Neural cell (in vitro differentiated cells): ENCODE measurements around the gene ADAM10. TPM values are rescaled to one million over a fixed set of nuclear protein-coding genes. Genes with fewer than 3 reads are reported as not detected.

Experiments used
- H2AFZ ChIP-seq: fragments of 200-600, 300-800 bp; sonication (generic), shearing (Covaris generic); 2 replicates; pipeline ENCODE4 v1.6.0; 2014; ENCODE audit warnings: low read depth, mild to moderate bottlenecking, antibody characterized with exemption, low read length, moderate library complexity
- H3F3A ChIP-seq: fragments of 200-600 bp; shearing (Covaris generic); 2 replicates; pipeline ENCODE4 v1.6.1; 2016; ENCODE audit warnings: mild to moderate bottlenecking, moderate library complexity, mixed read lengths, antibody characterized with exemption, low read length; ENCODE audit not compliant: insufficient read depth, poor library complexity, severe bottlenecking
- H3K27ac ChIP-seq: fragments of 200-600, 300-800 bp; sonication (generic), shearing (Covaris generic); 2 replicates; pipeline ENCODE4 v1.5.1; 2014; ENCODE audit warnings: mild to moderate bottlenecking, low read length, moderate library complexity
- H3K27me3 ChIP-seq: fragments of 300-800, 200-600 bp; sonication (generic), shearing (Covaris generic); 2 replicates; pipeline ENCODE4 v1.6.0; 2014; ENCODE audit warnings: mild to moderate bottlenecking, low read depth, low read length, moderate library complexity; ENCODE audit not compliant: insufficient read depth
- H3K36me3 ChIP-seq: fragments of 300-800, 200-600 bp; sonication (generic), shearing (Covaris generic); 2 replicates; pipeline ENCODE4 v1.5.1; 2014; ENCODE audit warnings: mild to moderate bottlenecking, antibody characterized with exemption, low read length, moderate library complexity; ENCODE audit not compliant: insufficient read depth
- H3K4me2 ChIP-seq: fragments of 300-800, 200-600 bp; sonication (generic), shearing (Covaris generic); 2 replicates; pipeline ENCODE4 v1.6.0; 2014; ENCODE audit warnings: mild to moderate bottlenecking, low read length
- H3K4me3 ChIP-seq: fragments of 300-800, 200-600 bp; sonication (generic), shearing (Covaris generic); 2 replicates; pipeline ENCODE4 v1.5.1; 2014; ENCODE audit warnings: mild to moderate bottlenecking, low read length, moderate library complexity
- H3K79me2 ChIP-seq: fragments of 200-600 bp; shearing (Covaris generic); replicated peaks from 2 replicates; pipeline ENCODE4 v1.6.0; 2014; ENCODE audit warnings: mild to moderate bottlenecking, low read length, moderate library complexity; ENCODE audit not compliant: insufficient read depth
- H3K9ac ChIP-seq: fragments of 300-800, 200-600 bp; sonication (generic), shearing (Covaris generic); 2 replicates; pipeline ENCODE4 v1.6.1; 2016; ENCODE audit warnings: mild to moderate bottlenecking, low read length, mixed read lengths
- H3K9me2 ChIP-seq: fragments of 200-600 bp; shearing (Covaris generic); 2 replicates; pipeline ENCODE4 v1.6.1; 2016; ENCODE audit warnings: mild to moderate bottlenecking, low read length, mixed read lengths; ENCODE audit not compliant: insufficient read depth
- H3K9me3 ChIP-seq: fragments of 200-600, 300-800 bp; sonication (generic), shearing (Covaris generic); 2 replicates; pipeline ENCODE4 v1.6.1; 2016; ENCODE audit warnings: mild to moderate bottlenecking, mixed run types, low read length, moderate library complexity, mixed read lengths
- H4K20me1 ChIP-seq: fragments of 200-600 bp; shearing (Covaris generic); 2 replicates; pipeline ENCODE4 v1.6.1; 2016; ENCODE audit warnings: mild to moderate bottlenecking, mixed run types; ENCODE audit not compliant: insufficient read depth
- CTCF ChIP-seq: fragments of 450-650 bp; IDR thresholded peaks from 2 replicates; pipeline ENCODE4 v1.5.1; 2014; ENCODE audit warnings: antibody characterized with exemption, mild to moderate bottlenecking, moderate library complexity; ENCODE audit not compliant: poor library complexity, severe bottlenecking
- EP300 ChIP-seq: fragments of 450-650 bp; conservative IDR thresholded peaks from 2 replicates; pipeline ENCODE4 v1.6.1; 2014; ENCODE audit warnings: antibody characterized with exemption, mild to moderate bottlenecking, moderate library complexity; ENCODE audit not compliant: poor library complexity, severe bottlenecking
- EZH2 ChIP-seq: fragments of 200-600, 300-800 bp; shearing (Covaris generic), sonication (generic); IDR thresholded peaks from 2 replicates; pipeline ENCODE4 v1.6.1; 2014; ENCODE audit warnings: antibody characterized with exemption, low read length, borderline replicate concordance, mild to moderate bottlenecking; ENCODE audit not compliant: insufficient read depth, poor library complexity, severe bottlenecking
- MXI1 ChIP-seq: fragments of 450-650 bp; conservative IDR thresholded peaks from 2 replicates; pipeline ENCODE4 v1.6.1; 2014; ENCODE audit warnings: antibody characterized with exemption, mild to moderate bottlenecking; ENCODE audit not compliant: poor library complexity, severe bottlenecking
- POLR2AphosphoS5 ChIP-seq: IDR thresholded peaks from 2 replicates; pipeline ENCODE4 v1.6.1; 2012
- RAD21 ChIP-seq: fragments of 450-650 bp; conservative IDR thresholded peaks from 2 replicates; pipeline ENCODE4 v1.6.1; 2014; ENCODE audit warnings: antibody characterized with exemption, mild to moderate bottlenecking, moderate library complexity
- REST ChIP-seq: IDR thresholded peaks from 2 replicates; pipeline ENCODE4 v1.6.1; 2012; ENCODE audit warnings: borderline replicate concordance
- SMC3 ChIP-seq: fragments of 450-650 bp; conservative IDR thresholded peaks from 2 replicates; pipeline ENCODE4 v1.6.1; 2014; ENCODE audit warnings: antibody characterized with exemption, mild to moderate bottlenecking, moderate library complexity; ENCODE audit not compliant: poor library complexity
- TAF1 ChIP-seq: IDR thresholded peaks from 2 replicates; pipeline ENCODE4 v1.6.1; 2012; ENCODE audit warnings: low read depth
- polyA plus RNA-seq: library from polyadenylated mRNA; depleted of rRNA; stranded (reverse); fragments of >200 nt; gene quantifications from 2 replicates; pipeline ENCODE4 v1.2.3, GENCODE V29; 2014

The ADAM10 gene
- polyA plus RNA-seq, 1 donor from 2014 or later: 66.3 TPM

GRCh38 chr15:58631319-58631718 lies 118.2 kb downstream of the ADAM10 start:
- Histone ChIP-seq H3K27me3 (no peaks in the 10 kb centered on the region), H3K9me3 (no peaks in the 10 kb centered on the region), H3K27ac (no peak overlapping the region), H3F3A (no peaks in the 10 kb centered on the region), H3K36me3 (peaks cover 4% of the 10 kb centered on the region), H3K4me3 (no peak overlapping the region), H3K9me2 (no peaks in the 10 kb centered on the region), H3K4me2 (no peak overlapping the region), H3K9ac (no peak overlapping the region), H4K20me1 (no peaks in the 10 kb centered on the region), H2AFZ (no peak overlapping the region), H3K79me2 (no peaks in the 10 kb centered on the region)
- no peak for TF ChIP-seq RAD21
- no peak for TF ChIP-seq MXI1
- TF ChIP-seq EZH2: no peak
- TF ChIP-seq SMC3: no peak
- TF ChIP-seq POLR2AphosphoS5: no peak
- TF ChIP-seq CTCF: no peak
- no peak for TF ChIP-seq EP300
- no peak for TF ChIP-seq REST
- TF ChIP-seq TAF1: no peak

GRCh38 chr15:58629625-58630024 lies 119.9 kb downstream of the ADAM10 start:
- H2AFZ ChIP-seq: no peak overlapping the region
- H3K27me3 ChIP-seq: no peaks in the 10 kb centered on the region
- no peak overlapping the region for H3K27ac ChIP-seq
- H3K9ac ChIP-seq: no peak overlapping the region
- H3K9me2 ChIP-seq: no peaks in the 10 kb centered on the region
- no peaks in the 10 kb centered on the region for H3K9me3 ChIP-seq
- TF ChIP-seq REST (no peak), SMC3 (no peak), MXI1 (no peak), POLR2AphosphoS5 (no peak)
- H3K4me3 ChIP-seq: no peak overlapping the region
- H3F3A ChIP-seq: no peaks in the 10 kb centered on the region
- H4K20me1 ChIP-seq: no peaks in the 10 kb centered on the region
- H3K36me3 ChIP-seq: peaks cover 6% of the 10 kb centered on the region
- no peaks in the 10 kb centered on the region for H3K79me2 ChIP-seq
- H3K4me2 ChIP-seq: no peak overlapping the region
